ENCODE measurements around the gene CDH13. TPM values are rescaled to one million over a fixed set of nuclear protein-coding genes. Genes with fewer than 3 reads are reported as not detected.

CDH13 gene
- total and polyA plus RNA-seq, 10 of the 15 experiments (the other 5 are each of a cell fraction or from before 2014, with no cell fraction given) = under 0.01 to 0.05 TPM; not detected in 8

- ATAC-seq = no peak
Measured at GRCh38 chr16:83137894-83138293, 511.1 kb downstream of the CDH13 start.

More at GRCh38 chr16:83137894-83138293, 511.1 kb downstream of the CDH13 start:
- BruUV-seq (replicated peaks) = no TSS peak
- H3K79me2 ChIP-seq (ENCODE audit: control insufficient read depth, insufficient read depth, low read length) = no peaks in the 10 kb centered on the region
- in situ Hi-C loops (cut with MboI) (no loop called here), intact Hi-C loops (cut with micrococcal nuclease; ENCODE audit: unreplicated experiment) (no loop called here)
- no peaks in the 10 kb centered on the region for H3K4me1 ChIP-seq (ENCODE audit: control insufficient read depth, insufficient read depth, low read length)
- no peaks in the 10 kb centered on the region for H4K20me1 ChIP-seq (ENCODE audit: control insufficient read depth, insufficient read depth)
- DNase-seq (ENCODE audit: low read depth, low spot score) = no peak
- RAD21 ChIA-PET (ENCODE audit: unreplicated experiment) = no interaction called here
- WGBS (ENCODE audit: insufficient coverage, insufficient replicate concordance, low lambda C conversion rate, missing lambda C conversion rate) = 35% methylated on average over 5 of the region's 5 CpGs
- no peak overlapping the region for H2AFZ ChIP-seq (ENCODE audit: control insufficient read depth, low read depth, low read length)
- POLR2A ChIA-PET = no interaction called here
- no peak overlapping the region for H3K27ac ChIP-seq (ENCODE audit: control insufficient read depth, insufficient read depth)
- CTCF ChIA-PET = no interaction called here
- SMC1A ChIA-PET (ENCODE audit: uncharacterized antibody, unreplicated experiment) = interaction anchor here (0.6 kb wide), 1 partner anchor 280 kb away, joined by 3 read pairs; no protein-coding TSS in a partner anchor
- no peak overlapping the region for H3K4me3 ChIP-seq
- H3K4me2 ChIP-seq (ENCODE audit: control insufficient read depth, insufficient read depth) = no peak overlapping the region
- no peaks in the 10 kb centered on the region for H3K9me3 ChIP-seq (replicated peaks; ENCODE audit: control insufficient read depth, insufficient read depth, low read length)
- TF ChIP-seq YBX1 (IDR thresholded peaks at IDR 0.05) = no peak
- TF ChIP-seq CHD1 (IDR thresholded peaks at IDR 0.05; ENCODE audit: low read depth, low read length) = no peak
- TF ChIP-seq HDAC2 (IDR thresholded peaks at IDR 0.05) = no peak
- no peak for TF ChIP-seq BMI1 (IDR thresholded peaks at IDR 0.05; ENCODE audit: borderline replicate concordance)
- TF ChIP-seq, protein P1, sequence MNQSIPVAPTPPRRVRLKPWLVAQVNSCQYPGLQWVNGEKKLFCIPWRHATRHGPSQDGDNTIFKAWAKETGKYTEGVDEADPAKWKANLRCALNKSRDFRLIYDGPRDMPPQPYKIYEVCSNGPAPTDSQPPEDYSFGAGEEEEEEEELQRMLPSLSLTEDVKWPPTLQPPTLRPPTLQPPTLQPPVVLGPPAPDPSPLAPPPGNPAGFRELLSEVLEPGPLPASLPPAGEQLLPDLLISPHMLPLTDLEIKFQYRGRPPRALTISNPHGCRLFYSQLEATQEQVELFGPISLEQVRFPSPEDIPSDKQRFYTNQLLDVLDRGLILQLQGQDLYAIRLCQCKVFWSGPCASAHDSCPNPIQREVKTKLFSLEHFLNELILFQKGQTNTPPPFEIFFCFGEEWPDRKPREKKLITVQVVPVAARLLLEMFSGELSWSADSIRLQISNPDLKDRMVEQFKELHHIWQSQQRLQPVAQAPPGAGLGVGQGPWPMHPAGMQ (IDR thresholded peaks at IDR 0.05; ENCODE audit: borderline replicate concordance) = no peak
- no peak for TF ChIP-seq RB1 (IDR thresholded peaks at IDR 0.05; ENCODE audit: borderline replicate concordance)
- no peak for TF ChIP-seq MTA3 (IDR thresholded peaks at IDR 0.05; ENCODE audit: borderline replicate concordance, low read length)
- no peak for TF ChIP-seq FOXK2 (IDR thresholded peaks at IDR 0.05)
- TF ChIP-seq RFX5 (IDR thresholded peaks at IDR 0.05; ENCODE audit: low read depth, low read length) = no peak
- no peak for TF ChIP-seq NFYB (IDR thresholded peaks at IDR 0.05; ENCODE audit: insufficient read depth, low read depth, low read length)
- no peak for TF ChIP-seq BACH1 (IDR thresholded peaks at IDR 0.05; ENCODE audit: borderline replicate concordance)
- no peak for TF ChIP-seq ZZZ3 (IDR thresholded peaks at IDR 0.05; ENCODE audit: control insufficient read depth, insufficient read length, low read depth)
- no peak for TF ChIP-seq ASH2L (IDR thresholded peaks at IDR 0.05; ENCODE audit: borderline replicate concordance, low read depth)
- TF ChIP-seq, protein P2, sequence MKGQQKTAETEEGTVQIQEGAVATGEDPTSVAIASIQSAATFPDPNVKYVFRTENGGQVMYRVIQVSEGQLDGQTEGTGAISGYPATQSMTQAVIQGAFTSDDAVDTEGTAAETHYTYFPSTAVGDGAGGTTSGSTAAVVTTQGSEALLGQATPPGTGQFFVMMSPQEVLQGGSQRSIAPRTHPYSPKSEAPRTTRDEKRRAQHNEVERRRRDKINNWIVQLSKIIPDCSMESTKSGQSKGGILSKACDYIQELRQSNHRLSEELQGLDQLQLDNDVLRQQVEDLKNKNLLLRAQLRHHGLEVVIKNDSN (IDR thresholded peaks at IDR 0.05; ENCODE audit: borderline replicate concordance, extremely low read length, insufficient read depth, low read depth, low read length) = no peak
- no peak for TF ChIP-seq STAT3 (IDR thresholded peaks at IDR 0.05; ENCODE audit: low read depth, low read length)
- no peak for TF ChIP-seq FOS (IDR thresholded peaks at IDR 0.05; ENCODE audit: borderline replicate concordance, extremely low read depth, insufficient read length)
- no peak for TF ChIP-seq PAX8 (IDR thresholded peaks at IDR 0.05)
- no peak for TF ChIP-seq ATF3 (IDR thresholded peaks at IDR 0.05; ENCODE audit: borderline replicate concordance, extremely low read depth, low read depth, low read length)
- no peak for TF ChIP-seq CUX1 (IDR thresholded peaks at IDR 0.05; ENCODE audit: insufficient replicate concordance, low read depth, low read length)
- no peak for TF ChIP-seq RBBP5 (conservative IDR thresholded peaks at IDR 0.05)
- no peaks in the 10 kb centered on the region for H3K36me3 ChIP-seq (ENCODE audit: control insufficient read depth in 2 of 2, insufficient read depth in 2 of 2, low read length in 1 of 2)
- no peak for FAIRE-seq
- no peak overlapping the region for H3K9ac ChIP-seq (ENCODE audit: control insufficient read depth, insufficient read depth, low read length)
- H3K27me3 ChIP-seq (replicated peaks in 1 of 2; ENCODE audit: control insufficient read depth in 2 of 2, insufficient read depth in 2 of 2, low read length in 1 of 2) = no peaks in the 10 kb centered on the region
